ENCODE results near the gene CRB1. TPM values are rescaled to one million over a fixed set of nuclear protein-coding genes. Genes with fewer than 3 reads are reported as not detected.

Gene CRB1
- total RNA-seq (2021; ENCODE audit: unreplicated experiment): not detected
- not detected for polyA plus RNA-seq (2012; ENCODE audit: insufficient read length)
- Bru-seq, nascent RNA: percentile 6 among the genes with signal in this experiment
- BruChase-seq, experiment 1, labeled RNA remaining after a 2-hour chase: percentile 9 among the genes with signal in this experiment
- percentile 6 among the genes with signal in this experiment for BruChase-seq, experiment 2, labeled RNA remaining after a 6-hour chase
- long read RNA-seq: 0 reads

- no peaks in the 10 kb centered on the region for H3K36me3 ChIP-seq (ENCODE audit: control insufficient read depth, insufficient read depth, low read length)
- in situ Hi-C loops (cut with HindIII; ENCODE audit: low pct_unique_long_range_greater_than_20kb, low sequenced_read_pairs): no loop called here
- ChIA-PET CTCF (no interaction called here), POLR2A (no interaction called here)
- no peaks in the 10 kb centered on the region for H3K9me3 ChIP-seq (ENCODE audit: control insufficient read depth, insufficient read depth, low read depth, low read length)
- intact Hi-C loops (cut with micrococcal nuclease; ENCODE audit: unreplicated experiment): no loop called here
- ATAC-seq: no peak
- BruUV-seq (replicated peaks): no TSS peak
- no peak within 1 kb of the TSS for H3K4me3 ChIP-seq (ENCODE audit: low read depth in 2 of 2, low read length in 2 of 2)
- H3K4me1 ChIP-seq (ENCODE audit: control insufficient read depth, insufficient read depth, low read length): no peaks in the 10 kb centered on the region
- H3K27ac ChIP-seq (ENCODE audit: low read length): no peak within 1 kb of the TSS
- no peak for DNase-seq (ENCODE audit: low read depth, low spot score)
- H3K27me3 ChIP-seq (ENCODE audit: control insufficient read depth, insufficient read depth, low read length): no peaks in the 10 kb centered on the region
- no peak for TF ChIP-seq TCF7L2 (IDR thresholded peaks at IDR 0.05; ENCODE audit: low read depth, low read length)
- no peak for TF ChIP-seq SIN3A (IDR thresholded peaks at IDR 0.05; ENCODE audit: borderline replicate concordance, insufficient read depth, low read depth, low read length)
- TF ChIP-seq REST (IDR thresholded peaks at IDR 0.05; ENCODE audit: insufficient read depth in 1 of 2, low read depth in 2 of 2, low read length in 1 of 2): no peak
- TF ChIP-seq POLR2AphosphoS5 (IDR thresholded peaks at IDR 0.05; ENCODE audit: low read depth, low read length): no peak
These were observed at the start of gene CRB1 for GRCh38 chr1:197268012-197268411. TSS of gene CRB1 (plus strand) at chr1:197268252. CDS start at chr1:197268413, 161 bp downstream.

GRCh38 chr1:197218857-197219256 lies 49.2 kb upstream of the CRB1 start:
- no peaks in the 10 kb centered on the region for H3K4me1 ChIP-seq (ENCODE audit: control insufficient read depth, insufficient read depth, low read length)
- ATAC-seq (no peak), DNase-seq (ENCODE audit: low read depth, low spot score) (no peak)
- TF ChIP-seq POLR2AphosphoS5 (IDR thresholded peaks at IDR 0.05; ENCODE audit: low read depth, low read length) (no peak), REST (IDR thresholded peaks at IDR 0.05; ENCODE audit: insufficient read depth in 1 of 2, low read depth in 2 of 2, low read length in 1 of 2) (no peak), SIN3A (IDR thresholded peaks at IDR 0.05; ENCODE audit: borderline replicate concordance, insufficient read depth, low read depth, low read length) (no peak), TCF7L2 (IDR thresholded peaks at IDR 0.05; ENCODE audit: low read depth, low read length) (no peak), CTCF (IDR thresholded peaks at IDR 0.05) (no peak)
- no peaks in the 10 kb centered on the region for H3K27me3 ChIP-seq (ENCODE audit: control insufficient read depth, insufficient read depth, low read length)
- H3K36me3 ChIP-seq (ENCODE audit: control insufficient read depth, insufficient read depth, low read length): no peaks in the 10 kb centered on the region
- ChIA-PET POLR2A (no interaction called here), CTCF (no interaction called here)
- in situ Hi-C loops (cut with HindIII; ENCODE audit: low pct_unique_long_range_greater_than_20kb, low sequenced_read_pairs) (no loop called here), intact Hi-C loops (cut with micrococcal nuclease; ENCODE audit: unreplicated experiment) (no loop called here)
- no peak overlapping the region for H3K4me3 ChIP-seq (ENCODE audit: low read depth in 2 of 2, low read length in 2 of 2)
- H3K27ac ChIP-seq (ENCODE audit: low read length): no peak overlapping the region
- no TSS peak for BruUV-seq (replicated peaks)
- no peaks in the 10 kb centered on the region for H3K9me3 ChIP-seq (ENCODE audit: control insufficient read depth, insufficient read depth, low read depth, low read length)

Measured in Panc1 (cell line).